Breast epithelium (tissue), 4 donors: Measurements from ENCODE around the gene GON7. TPM values are rescaled to one million over a fixed set of nuclear protein-coding genes. Genes with fewer than 3 reads are reported as not detected.

ENCODE experiments used
- DNase-seq, 2 donors: peaks; one replicate each; pipeline ENCODE4 v3.0.0-alpha.2; 2019; ENCODE audit warnings: low spot score in 2 of 2
- H3K27ac ChIP-seq, 2 donors: fragments of 200-600 bp; sonication (generic) in 1 of 2; one replicate each; pipeline ENCODE4 v1.5.1; 2016 to 2019; ENCODE audit warnings: mild to moderate bottlenecking in 1 of 2
- H3K27me3 ChIP-seq, 2 donors: fragments of 200-600 bp; sonication (generic) in 1 of 2; one replicate each; pipeline versions ENCODE4 v1.5.1 to v1.6.0; 2017 to 2019; ENCODE audit warnings: control low read depth in 1 of 2, mild to moderate bottlenecking in 1 of 2
- H3K36me3 ChIP-seq: fragments of 200-600 bp; one replicate; pipeline ENCODE4 v1.5.1; 2019
- H3K4me1 ChIP-seq, 2 donors: fragments of 200-600 bp; sonication (generic); one replicate each; pipeline ENCODE4 v1.5.1; 2016 to 2019; ENCODE audit warnings: control low read depth in 1 of 2
- H3K4me3 ChIP-seq, 3 donors: fragments of 200-600 bp; sonication (generic); 1 replicate in 2 of 3; 2 replicates in 1 of 3; pipeline ENCODE4 v1.5.1; 2016 to 2019; ENCODE audit warnings: mild to moderate bottlenecking in 3 of 3, moderate library complexity in 2 of 3
- H3K9me3 ChIP-seq, 2 donors: fragments of 200-600 bp; sonication (generic) in 1 of 2; one replicate each; pipeline ENCODE4 v1.5.1; 2016 to 2019; ENCODE audit warnings: control low read depth in 1 of 2
- CTCF ChIP-seq, 3 donors: fragments of 450-650 bp; IDR thresholded peaks; one replicate each; pipeline ENCODE4 v1.5.1; 2016 to 2017; ENCODE audit warnings: antibody characterized with exemption in 3 of 3, mild to moderate bottlenecking in 3 of 3, moderate library complexity in 3 of 3
- POLR2A ChIP-seq: fragments of 450-650 bp; IDR thresholded peaks from one replicate; pipeline ENCODE4 v1.6.1; 2016; ENCODE audit warnings: antibody characterized with exemption, mild to moderate bottlenecking, moderate library complexity
- POLR2AphosphoS5 ChIP-seq, 3 donors: sonication (generic); formaldehyde crosslinking; IDR thresholded peaks; one replicate each; pipeline ENCODE4 v1.6.1; 2017; ENCODE audit warnings: antibody characterized with exemption in 3 of 3
- intact Hi-C: fragments of 100-400 bp; cut with DNase I; formaldehyde crosslinking; loops from one replicate; pipeline ENCODE4 v1.15.1; 2023; ENCODE audit warnings: low total_unique reads
- total RNA-seq, 3 donors: library from RNA; depleted of rRNA; stranded (reverse); fragments of >200 nt; gene quantifications; one replicate each; pipeline ENCODE4 v1.1.0, GENCODE V29; 2016

GON7 gene
- total RNA-seq, 3 donors from 2014 or later, result 8.5 to 12.1 (median 11.1) TPM

DNA sequence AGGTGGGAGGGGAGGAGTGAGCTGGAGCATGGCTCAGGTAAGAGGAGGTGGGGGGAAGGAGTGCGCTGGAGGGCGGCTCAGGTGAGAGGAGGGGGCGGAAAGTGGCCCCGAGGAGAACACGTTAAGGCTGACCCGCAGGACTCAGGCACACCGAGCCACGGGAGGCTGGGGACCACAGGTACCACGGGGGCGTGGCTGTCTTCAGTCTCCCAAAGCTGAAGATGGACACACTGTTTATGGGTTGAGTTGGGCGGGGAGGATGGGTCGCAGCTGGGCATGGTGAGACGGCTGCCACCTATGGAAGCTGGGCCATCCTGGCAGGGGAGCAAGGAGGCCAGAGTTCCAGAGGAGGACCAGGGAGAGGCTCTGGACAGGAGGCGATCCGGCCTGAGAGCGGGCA is 23.7 kb upstream of the GON7 start:
- intact Hi-C loops, result no loop called here
- TF ChIP-seq POLR2AphosphoS5 (IDR thresholded peaks at IDR 0.05), result no peak
- TF ChIP-seq CTCF (IDR thresholded peaks at IDR 0.05), result no peak
- TF ChIP-seq POLR2A, result no peak

DNA sequence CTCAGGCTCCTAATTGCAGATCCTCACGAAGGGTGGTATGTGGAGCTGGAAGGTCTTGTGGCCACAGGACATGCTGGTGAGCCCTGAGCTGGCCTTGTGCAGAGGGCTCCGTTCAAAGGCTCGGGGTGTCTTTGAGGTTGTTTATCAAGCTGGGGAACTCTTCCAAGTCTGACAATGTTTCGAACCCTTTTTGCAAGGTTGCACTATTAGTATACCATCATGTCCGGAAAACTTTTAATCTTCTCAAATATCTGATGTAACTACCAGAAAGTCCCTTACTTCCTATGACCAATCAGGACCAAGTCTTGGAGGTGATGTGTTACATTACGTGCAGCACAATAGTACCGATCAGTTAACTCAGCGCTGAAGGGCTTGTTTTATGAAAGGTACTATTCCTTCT is 21.7 kb upstream of the GON7 start:
- no peak overlapping the region for H3K27ac ChIP-seq
- H3K36me3 ChIP-seq, result no peaks in the 10 kb centered on the region
- no peak for DNase-seq
- TF ChIP-seq CTCF (IDR thresholded peaks at IDR 0.05), result no peak
- TF ChIP-seq POLR2AphosphoS5 (IDR thresholded peaks at IDR 0.05), result no peak
- no peak for TF ChIP-seq POLR2A
- no peaks in the 10 kb centered on the region for H3K9me3 ChIP-seq
- no peaks in the 10 kb centered on the region for H3K27me3 ChIP-seq
- H3K4me1 ChIP-seq, result no peaks in the 10 kb centered on the region
- no peak overlapping the region for H3K4me3 ChIP-seq
- intact Hi-C loops, result no loop called here

More for the DNA sequence above, 23.7 kb upstream of the GON7 start:
- Histone ChIP-seq H3K36me3 (no peaks in the 10 kb centered on the region), H3K9me3 (no peaks in the 10 kb centered on the region), H3K4me3 (peak overlapping the region in 2 of 3 donors; percentile 42 to 71), H3K27ac (no peak overlapping the region), H3K4me1 (no peaks in the 10 kb centered on the region), H3K27me3 (no peaks in the 10 kb centered on the region)
- DNase-seq, result no peak

DNA sequence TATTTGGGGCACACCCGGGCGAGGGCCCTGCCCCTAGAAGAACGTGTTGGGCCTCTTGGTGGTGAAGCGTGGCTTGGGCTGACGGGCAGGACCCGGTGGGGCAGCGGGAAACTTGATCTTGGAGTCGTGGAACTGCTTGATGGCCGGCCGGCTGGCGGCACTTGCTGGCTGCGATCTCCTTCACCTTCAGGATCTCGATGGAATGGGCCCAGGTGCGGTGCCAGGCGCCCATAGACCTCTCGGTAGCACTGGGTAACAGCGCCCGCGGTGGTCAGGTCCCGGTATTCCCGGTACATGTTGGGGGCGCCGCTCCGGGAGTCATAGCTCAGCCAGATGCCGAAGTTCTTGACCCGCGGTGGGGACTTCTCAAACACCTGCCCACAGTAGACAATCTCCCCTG is 16.7 kb upstream of the GON7 start:
- H3K4me1 ChIP-seq, result no peaks in the 10 kb centered on the region
- no peak for TF ChIP-seq POLR2A
- TF ChIP-seq CTCF (IDR thresholded peaks at IDR 0.05), result no peak
- DNase-seq, result no peak
- H3K4me3 ChIP-seq, result no peak overlapping the region
- no peaks in the 10 kb centered on the region for H3K36me3 ChIP-seq
- H3K27me3 ChIP-seq, result no peaks in the 10 kb centered on the region
- H3K9me3 ChIP-seq, result no peaks in the 10 kb centered on the region
- no peak overlapping the region for H3K27ac ChIP-seq
- intact Hi-C loops, result loop anchor here (5.0 kb wide), 1 partner anchor 84 kb away; no protein-coding TSS in a partner anchor

DNA sequence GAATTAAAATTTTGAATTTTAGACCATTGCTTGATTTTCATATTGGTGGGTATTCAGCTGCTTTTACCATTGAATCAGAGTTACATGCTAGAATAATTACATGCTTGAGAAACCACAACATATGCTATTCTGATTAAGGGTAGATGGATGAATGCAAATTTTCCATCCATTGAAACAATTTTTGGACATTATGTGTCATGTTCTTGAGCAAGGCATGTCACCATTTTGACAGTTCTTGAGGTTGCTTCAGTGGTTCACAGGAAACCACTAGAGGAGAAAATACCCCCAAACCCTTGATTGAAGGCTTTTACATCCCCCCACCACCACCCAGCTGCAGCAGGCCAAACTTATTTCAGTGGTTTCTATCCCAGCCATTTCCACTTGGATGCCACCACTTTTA is 13.6 kb upstream of the GON7 start:
- intact Hi-C loops, result loop anchor here (5.0 kb wide), 1 partner anchor 87 kb away; no protein-coding TSS in a partner anchor
- no peaks in the 10 kb centered on the region for H3K36me3 ChIP-seq
- no peaks in the 10 kb centered on the region for H3K27me3 ChIP-seq
- H3K27ac ChIP-seq, result no peak overlapping the region
- DNase-seq, result no peak
- H3K4me3 ChIP-seq, result no peak overlapping the region
- H3K9me3 ChIP-seq, result no peaks in the 10 kb centered on the region
- no peak for TF ChIP-seq POLR2A
- TF ChIP-seq CTCF (IDR thresholded peaks at IDR 0.05), result no peak
- TF ChIP-seq POLR2AphosphoS5 (IDR thresholded peaks at IDR 0.05), result no peak
- no peaks in the 10 kb centered on the region for H3K4me1 ChIP-seq

DNA sequence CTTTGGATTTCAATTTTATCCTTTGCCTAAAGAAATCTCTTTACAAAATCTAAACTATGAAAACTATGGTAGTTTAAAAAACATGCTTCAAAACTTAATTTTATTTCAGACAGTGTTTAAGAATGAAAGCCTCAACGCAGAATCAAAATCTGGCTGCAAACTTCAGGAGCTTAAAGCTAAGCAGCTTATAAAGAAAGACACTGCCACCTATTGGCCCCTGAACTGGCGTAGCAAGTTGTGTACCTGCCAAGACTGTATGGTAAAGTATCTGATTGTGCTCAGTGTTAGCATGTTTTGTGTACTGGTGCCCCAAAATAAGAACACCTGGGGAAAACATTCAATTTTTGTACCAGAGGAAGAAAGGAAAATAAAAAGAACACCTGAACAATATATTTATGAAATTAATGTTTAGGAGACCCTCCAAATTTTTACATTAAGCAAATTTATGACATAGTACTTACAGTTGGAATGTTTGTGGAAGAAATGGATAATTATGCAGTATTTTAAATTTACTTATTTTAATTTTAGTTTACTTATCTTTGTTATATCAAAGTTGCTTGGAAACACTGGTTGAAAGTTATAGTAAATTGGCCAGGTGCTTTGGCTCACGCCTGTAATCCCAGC is 12.3 kb upstream of the GON7 start:
- Histone ChIP-seq H3K36me3 (no peaks in the 10 kb centered on the region), H3K9me3 (no peaks in the 10 kb centered on the region), H3K27ac (no peak overlapping the region), H3K27me3 (no peaks in the 10 kb centered on the region), H3K4me3 (no peak overlapping the region), H3K4me1 (no peaks in the 10 kb centered on the region)
- no peak for DNase-seq
- TF ChIP-seq POLR2AphosphoS5 (IDR thresholded peaks at IDR 0.05), result no peak
- TF ChIP-seq CTCF (IDR thresholded peaks at IDR 0.05), result peak in 1 of 3 donors; percentile 26
- intact Hi-C loops, result no loop called here
